Activated CD8-positive, alpha-beta T cell treated with anti-CD3 and anti-CD28 coated beads for 36 hours (primary cell): ENCODE measurements around the gene SHISA4. TPM values are rescaled to one million over a fixed set of nuclear protein-coding genes. Genes with fewer than 3 reads are reported as not detected.
A peak's percentile ranks its signal among the peaks of the same experiment; 100 is the strongest.

ENCODE experiments used
- ATAC-seq: fragments of 200-7000 bp; cut with Tn5 transposase; one replicate; pipeline ENCODE4 v1.10.0; 2021; ENCODE audit warnings: mild to moderate bottlenecking, moderate library complexity
- CTCF ChIA-PET: fragments of 350-600 bp; sonication (Branson Sonifier 250); formaldehyde crosslinking; loops from one replicate; lab custom pipeline; 2021; ENCODE audit warnings: antibody characterized with exemption; lab: Charles Lee
- POLR2A ChIA-PET: fragments of 350-600 bp; sonication (Branson Sonifier 250); formaldehyde crosslinking; loops from one replicate; lab custom pipeline; 2021; ENCODE audit warnings: antibody characterized with exemption; lab: Charles Lee
- DNase-seq: peaks from one replicate; pipeline ENCODE4 v3.0.0-alpha.2; 2020
- H3K27ac Mint-ChIP-seq: one replicate; pipeline ENCODE4 v1.8.0; 2021; ENCODE audit warnings: mild to moderate bottlenecking, mixed read lengths
- H3K27me3 Mint-ChIP-seq: one replicate; pipeline ENCODE4 v1.8.0; 2021; ENCODE audit warnings: mixed read lengths
- H3K36me3 Mint-ChIP-seq: one replicate; pipeline ENCODE4 v1.8.0; 2021; ENCODE audit warnings: low read depth, mixed read lengths
- H3K4me1 Mint-ChIP-seq: one replicate; pipeline ENCODE4 v1.8.0; 2021; ENCODE audit warnings: low read depth, mixed read lengths
- H3K4me3 Mint-ChIP-seq: one replicate; pipeline ENCODE4 v1.8.0; 2021; ENCODE audit warnings: mild to moderate bottlenecking, moderate library complexity, mixed read lengths
- H3K9me3 Mint-ChIP-seq: one replicate; pipeline ENCODE4 v1.8.0; 2021; ENCODE audit warnings: mixed read lengths
- CTCF ChIP-seq: fragments of 200-600 bp; IDR thresholded peaks from one replicate; pipeline ENCODE4 v1.8.0; 2022; ENCODE audit warnings: antibody characterized with exemption, mild to moderate bottlenecking
- intact Hi-C: fragments of 100-400 bp; cut with micrococcal nuclease; formaldehyde crosslinking; loops from one replicate; pipeline ENCODE4 v1.10.0; 2022
- total RNA-seq, 2 experiments: library from RNA; stranded (reverse); gene quantifications; one replicate each; pipeline ENCODE4 v1.2.3, GENCODE V29; 2021

SHISA4 gene
- total RNA-seq, 2 experiments from 2014 or later: 0.47 TPM; not detected in 1

GRCh38 chr1:201842472-201843027, 46.1 kb upstream of the SHISA4 start:
- POLR2A ChIA-PET: interaction anchor here (0.6 kb wide), 1 partner anchor 1006 kb away, joined by 3 read pairs; no protein-coding TSS in a partner anchor
- DNase-seq (no peak), ATAC-seq (no peak)
- H3K27ac Mint-ChIP-seq: no peak overlapping the region
- H3K27me3 Mint-ChIP-seq: no peaks in the 10 kb centered on the region
- H3K4me3 Mint-ChIP-seq: no peak overlapping the region
- CTCF ChIA-PET: interaction anchor here (1.2 to 3.7 kb wide), 5 partner anchors 13 to 157 kb away, joined by 3 to 13 read pairs (median 5); partner anchors contain the start of gene IPO9
- peaks cover 11% of the 10 kb centered on the region for H3K36me3 Mint-ChIP-seq
- TF ChIP-seq CTCF: no peak
- intact Hi-C loops: no loop called here
- H3K9me3 Mint-ChIP-seq: no peaks in the 10 kb centered on the region
- H3K4me1 Mint-ChIP-seq: peaks cover 31% of the 10 kb centered on the region

- ATAC-seq (peak; percentile 79), DNase-seq (no peak)
- ChIA-PET POLR2A (interaction anchor here (0.6 to 1.4 kb wide), 2 partner anchors 16 to 306 kb away, joined by 3 to 5 read pairs; partner anchors contain the start of gene IPO9), CTCF (interaction anchor here (0.9 to 1.8 kb wide), 5 partner anchors 8 to 154 kb away, joined by 3 to 5 read pairs (median 3); partner anchors contain the start of gene IPO9)
- H3K27me3 Mint-ChIP-seq: no peaks in the 10 kb centered on the region
- intact Hi-C loops: no loop called here
- TF ChIP-seq CTCF: no peak
- peaks cover 13% of the 10 kb centered on the region for H3K36me3 Mint-ChIP-seq
- no peaks in the 10 kb centered on the region for H3K9me3 Mint-ChIP-seq
- peaks cover 19% of the 10 kb centered on the region for H3K4me1 Mint-ChIP-seq
- no peak overlapping the region for H3K4me3 Mint-ChIP-seq
- H3K27ac Mint-ChIP-seq: no peak overlapping the region
Measured at GRCh38 chr1:201845331-201846083, 43.2 kb upstream of the SHISA4 start.

- POLR2A ChIA-PET: no interaction called here
- Mint-ChIP-seq H3K27ac (no peak overlapping the region), H3K9me3 (no peaks in the 10 kb centered on the region), H3K27me3 (no peaks in the 10 kb centered on the region), H3K4me3 (no peak overlapping the region), H3K36me3 (peaks cover 20% of the 10 kb centered on the region), H3K4me1 (peaks cover 13% of the 10 kb centered on the region)
- ATAC-seq (no peak), DNase-seq (no peak)
- intact Hi-C loops: no loop called here
- CTCF ChIA-PET: interaction anchor here (0.9 to 1.8 kb wide), 4 partner anchors 18 to 143 kb away, joined by 3 to 5 read pairs (median 3); partner anchors contain the start of gene IPO9
- no peak for TF ChIP-seq CTCF
Measured at GRCh38 chr1:201847150-201847549, 41.5 kb upstream of the SHISA4 start.

GRCh38 chr1:201848230-201848629, 40.5 kb upstream of the SHISA4 start:
- POLR2A ChIA-PET: interaction anchor here (0.5 to 1.7 kb wide), 4 partner anchors 10 to 26 kb away, joined by 3 to 7 read pairs (median 4); partner anchors contain the start of gene IPO9
- CTCF ChIA-PET: interaction anchor here (1.1 to 3.1 kb wide), 5 partner anchors 19 to 335 kb away, joined by 3 to 12 read pairs (median 3); partner anchors contain the start of gene IPO9

More at GRCh38 chr1:201848230-201848629, 40.5 kb upstream of the SHISA4 start:
- no peak overlapping the region for H3K4me3 Mint-ChIP-seq
- intact Hi-C loops: no loop called here
- peaks cover 27% of the 10 kb centered on the region for H3K36me3 Mint-ChIP-seq
- H3K27ac Mint-ChIP-seq: no peak overlapping the region
- ATAC-seq (no peak), DNase-seq (no peak)
- peaks cover 13% of the 10 kb centered on the region for H3K4me1 Mint-ChIP-seq
- H3K27me3 Mint-ChIP-seq: no peaks in the 10 kb centered on the region
- TF ChIP-seq CTCF: no peak
- no peaks in the 10 kb centered on the region for H3K9me3 Mint-ChIP-seq
